ENCODE data around the gene COMMD8.

Gene COMMD8

DNA sequence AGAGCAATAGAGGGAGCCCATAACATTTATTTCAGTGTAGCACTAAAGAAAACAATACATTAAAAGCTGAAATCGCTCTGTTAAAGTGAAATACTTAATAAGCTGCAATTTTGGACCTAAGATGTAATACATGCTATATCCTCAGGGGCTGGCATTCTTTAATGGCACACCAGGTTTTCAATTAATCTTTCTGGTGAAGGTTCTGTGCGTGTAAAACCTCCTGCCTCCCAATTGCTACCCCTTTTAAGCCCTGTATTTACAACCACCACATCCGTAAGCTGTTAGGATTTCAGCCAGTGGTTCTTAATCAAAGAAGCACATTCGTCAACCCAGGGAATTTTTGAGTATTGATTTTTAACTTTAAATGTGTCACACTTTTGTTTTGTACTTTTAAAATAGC lies 7.6 kb upstream of the COMMD8 start:
- no peak for DNase-seq

DNA sequence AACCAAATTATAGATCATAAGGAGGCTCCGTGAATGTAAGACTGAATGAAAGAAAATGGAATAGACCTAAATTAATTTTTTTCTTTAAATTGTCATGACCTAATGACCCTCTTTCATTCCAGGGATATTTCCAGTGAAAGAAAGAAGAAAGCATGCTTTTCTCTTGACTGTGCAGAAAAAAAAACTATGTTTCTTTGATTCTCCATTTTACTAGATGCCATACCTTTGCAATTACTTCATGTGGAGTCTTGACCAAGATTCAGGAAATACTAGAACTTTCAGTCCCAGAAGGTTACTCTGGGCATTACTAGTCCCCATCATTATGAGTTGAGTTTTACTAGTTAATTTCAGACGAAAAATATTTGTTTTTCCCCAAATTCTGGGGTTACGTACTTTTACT lies 6.4 kb upstream of the COMMD8 start:
- no peak for DNase-seq

DNA sequence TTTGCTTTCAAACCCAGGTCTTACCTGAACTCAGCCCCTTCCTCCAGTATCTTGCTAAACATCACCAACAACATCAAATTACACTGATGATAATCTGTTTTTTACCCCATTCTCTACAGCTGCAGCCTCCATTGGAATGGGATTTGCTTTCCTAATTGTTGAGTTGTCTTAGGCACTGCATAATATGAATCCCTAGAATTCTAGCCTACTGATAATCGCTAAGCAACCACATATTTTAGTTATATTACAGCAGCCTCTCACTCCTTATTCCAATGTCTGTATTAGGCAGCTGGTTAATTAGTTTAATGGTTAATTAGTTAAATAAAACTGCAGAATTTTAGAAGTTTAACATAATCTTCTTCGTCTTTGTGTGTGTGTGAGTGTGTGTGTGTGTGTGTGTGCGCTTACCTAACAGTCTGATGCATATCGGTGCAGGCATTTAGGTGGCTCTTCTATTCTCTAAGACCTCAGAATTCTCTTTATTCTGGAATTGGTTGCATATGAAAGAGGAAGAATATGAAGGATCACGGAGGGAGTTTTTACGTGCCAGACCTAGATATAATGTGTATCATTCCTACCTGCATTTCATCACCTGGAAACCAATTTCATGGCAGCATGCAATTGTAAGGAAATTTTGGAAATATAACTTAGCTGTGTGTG lies 5.3 kb upstream of the COMMD8 start:
- DNase-seq, result no peak

DNA sequence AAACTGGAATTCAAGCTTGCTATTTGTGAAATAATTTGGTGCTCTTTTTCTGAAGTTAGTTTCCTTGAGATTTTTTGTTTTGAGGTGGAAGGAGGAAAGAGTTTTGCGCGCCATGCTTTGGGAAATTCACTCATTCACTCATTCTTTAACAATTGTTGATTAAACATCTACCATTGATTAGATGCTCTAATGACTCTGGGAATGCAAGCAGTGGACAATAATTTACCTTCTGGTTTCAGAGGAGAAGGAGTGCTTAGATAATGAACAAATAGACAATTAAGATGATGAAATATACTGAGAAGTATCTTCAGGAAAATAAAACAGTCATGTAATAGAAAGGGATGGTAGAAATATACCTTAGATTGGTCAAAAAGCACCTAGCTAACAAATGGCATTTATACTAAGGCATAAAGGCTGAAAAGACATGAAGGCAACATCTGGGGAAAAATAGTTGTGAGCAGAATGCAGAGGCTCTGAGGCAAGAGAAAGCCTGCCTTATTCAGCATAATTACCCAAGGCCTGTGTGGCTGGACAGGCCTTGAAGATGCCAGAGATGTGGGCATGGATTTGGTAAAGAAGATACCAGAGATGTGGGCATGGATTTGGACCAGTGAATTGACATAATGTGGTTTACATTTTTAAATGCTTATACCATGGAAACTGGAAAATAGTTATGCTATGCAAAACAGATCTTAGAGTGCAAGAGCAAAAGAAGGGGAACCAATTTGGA lies 2.7 kb upstream of the COMMD8 start:
- DNase-seq, result no peak

DNA sequence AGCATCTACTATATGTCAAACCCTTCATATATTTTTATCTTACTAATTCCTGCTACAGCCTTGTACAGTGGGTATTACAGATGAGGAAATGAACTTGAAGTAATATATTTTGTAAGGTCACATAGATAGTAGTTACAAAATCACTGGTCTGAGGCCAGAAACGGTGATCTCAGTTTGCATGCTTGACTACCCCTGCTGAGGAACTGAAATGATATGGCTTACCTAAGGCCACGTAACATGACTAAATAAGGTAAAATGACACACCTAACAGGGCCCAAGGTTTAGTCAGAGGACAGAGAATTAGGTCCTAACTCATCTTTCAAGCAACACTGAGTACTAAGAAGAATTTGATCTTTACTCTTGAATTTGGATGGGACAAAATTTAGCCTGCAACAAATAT lies 1.5 kb upstream of the COMMD8 start:
- no peak for DNase-seq

DNA sequence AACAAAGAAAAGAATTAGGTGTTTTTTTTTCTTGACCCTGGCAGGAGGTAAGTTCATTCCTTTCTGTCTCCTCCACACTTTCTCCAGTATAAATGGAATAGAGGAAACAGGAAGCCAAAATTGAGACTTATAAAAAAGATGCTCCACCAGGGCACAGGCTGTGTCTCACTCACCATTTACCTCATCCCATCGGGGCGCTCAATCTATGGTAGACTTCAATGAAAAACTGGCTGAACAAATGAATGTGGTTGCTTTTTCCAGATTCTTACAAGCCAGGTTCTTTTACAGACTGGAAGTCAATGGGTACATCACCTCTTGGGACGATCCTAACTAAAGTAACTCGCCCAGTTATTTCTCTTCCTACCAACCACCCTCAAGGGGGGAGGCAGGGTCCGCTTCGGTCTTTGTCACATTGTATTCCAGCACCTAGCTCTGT lies 685 bp downstream of the COMMD8 start:
- peak in 1 of 6 experiments; percentile 45 for DNase-seq

DNA sequence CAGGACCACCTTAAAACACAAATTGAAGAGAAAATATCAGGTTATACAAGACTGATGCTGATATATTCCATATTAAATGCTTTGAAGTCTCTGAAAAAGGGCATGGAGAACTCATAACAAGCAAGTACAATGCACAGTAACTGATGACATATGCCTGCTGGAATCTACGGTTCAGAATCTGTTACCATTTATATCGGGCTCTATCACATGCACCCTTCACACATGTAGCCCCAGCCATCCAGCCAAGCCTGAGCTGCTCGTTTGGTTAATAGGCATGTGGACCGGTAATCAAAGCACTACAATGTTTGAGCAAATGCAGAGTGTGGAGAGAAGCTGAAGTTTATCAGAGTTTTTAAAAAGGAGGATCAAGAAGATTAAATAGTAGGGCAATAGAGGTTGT lies 11.8 kb downstream of the COMMD8 start:
- DNase-seq, result no peak

DNA sequence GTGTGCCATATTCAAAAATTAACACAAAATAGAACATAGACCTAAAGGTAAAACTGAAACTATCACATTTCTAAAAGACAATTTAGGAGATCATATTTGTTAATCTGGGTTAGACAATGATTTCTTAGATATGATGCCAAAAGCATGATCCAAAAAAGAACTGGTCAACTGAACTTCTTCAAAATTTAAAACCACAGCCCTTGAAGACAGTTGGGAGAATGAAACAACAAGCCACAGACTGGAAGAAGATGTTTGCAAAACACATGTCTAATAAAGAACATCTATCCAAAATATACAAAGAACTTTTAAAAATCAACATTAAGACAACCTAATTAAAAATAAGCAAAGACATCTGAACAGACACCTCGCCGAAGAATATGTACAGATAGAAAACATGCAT lies 19.5 kb downstream of the COMMD8 start:
- DNase-seq, result no peak

DNA sequence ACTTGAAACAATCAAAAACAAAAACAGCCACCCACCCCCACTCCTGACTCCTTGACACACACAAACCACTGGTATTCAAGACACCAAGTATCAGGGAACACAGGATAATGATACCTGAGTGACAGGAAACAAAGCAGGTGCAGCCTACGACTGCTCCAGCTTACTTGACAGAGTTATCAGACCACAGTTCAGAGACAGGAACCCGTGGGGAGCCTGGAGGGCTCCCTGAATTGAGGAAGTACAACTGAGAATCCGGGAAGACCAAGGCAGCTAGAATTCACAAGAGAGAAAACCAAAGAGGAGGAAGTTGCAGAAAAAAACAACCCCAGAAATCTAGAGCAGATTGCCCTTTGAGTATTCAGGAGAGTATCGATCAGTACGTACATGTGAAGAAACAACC lies 20.5 kb downstream of the COMMD8 start:
- DNase-seq, result no peak

DNA sequence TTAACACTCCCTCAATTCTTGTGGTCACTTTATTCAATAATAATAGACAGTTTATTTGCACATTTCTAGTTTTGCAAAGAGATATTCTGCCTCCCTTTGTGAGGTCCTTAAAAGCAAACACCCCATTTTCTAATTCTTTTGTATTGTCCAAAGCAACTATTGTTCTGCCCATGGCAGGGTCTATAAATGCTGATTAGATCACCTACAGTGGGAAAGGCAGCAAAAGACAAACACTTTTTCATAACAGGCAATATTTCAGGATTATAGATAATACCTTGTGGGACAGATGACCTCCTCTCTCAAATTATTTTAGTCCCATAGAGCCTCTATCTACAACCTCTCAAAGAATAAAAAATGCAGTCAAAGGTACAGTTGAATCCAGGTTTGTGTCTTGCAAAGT lies 28.6 kb downstream of the COMMD8 start:
- DNase-seq, result no peak

DNA sequence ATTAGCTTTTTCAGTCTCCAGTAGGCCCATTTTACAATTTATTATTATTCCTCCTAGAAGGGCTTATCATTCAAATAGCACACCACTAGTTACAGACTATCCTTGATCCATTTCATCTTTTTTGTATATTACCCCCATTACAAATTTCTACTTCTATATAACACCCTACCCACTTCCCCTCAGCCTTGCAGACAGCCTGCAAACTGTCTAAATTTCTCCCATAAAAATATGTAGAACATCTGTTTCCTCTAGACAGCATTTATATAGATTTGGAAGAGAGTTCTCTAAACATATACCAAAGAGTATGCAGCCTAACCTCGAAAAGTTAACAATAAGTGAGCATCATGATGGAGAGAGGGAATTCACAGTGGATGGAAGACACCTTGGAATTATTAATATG lies 30.8 kb downstream of the COMMD8 start:
- DNase-seq, result no peak

DNA sequence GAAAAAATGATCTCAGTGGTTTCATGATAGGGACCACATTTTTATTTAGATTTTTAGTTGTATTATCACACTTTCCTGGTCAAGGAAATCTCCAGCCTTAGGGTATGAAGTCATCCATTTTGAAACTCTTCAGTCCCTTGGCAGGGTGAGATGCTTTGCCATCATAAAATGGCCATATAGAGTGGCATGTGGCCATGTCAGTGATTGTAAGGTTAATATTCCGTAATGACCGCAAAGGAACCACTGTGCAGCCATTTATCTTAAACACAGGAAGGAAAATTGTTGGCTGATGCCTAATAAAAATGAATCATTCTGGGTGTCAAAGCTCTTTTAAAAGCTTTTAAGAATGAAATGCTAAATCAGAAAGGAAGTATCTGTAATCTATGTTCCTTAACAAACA lies 35.6 kb downstream of the COMMD8 start:
- no peak for DNase-seq

DNA sequence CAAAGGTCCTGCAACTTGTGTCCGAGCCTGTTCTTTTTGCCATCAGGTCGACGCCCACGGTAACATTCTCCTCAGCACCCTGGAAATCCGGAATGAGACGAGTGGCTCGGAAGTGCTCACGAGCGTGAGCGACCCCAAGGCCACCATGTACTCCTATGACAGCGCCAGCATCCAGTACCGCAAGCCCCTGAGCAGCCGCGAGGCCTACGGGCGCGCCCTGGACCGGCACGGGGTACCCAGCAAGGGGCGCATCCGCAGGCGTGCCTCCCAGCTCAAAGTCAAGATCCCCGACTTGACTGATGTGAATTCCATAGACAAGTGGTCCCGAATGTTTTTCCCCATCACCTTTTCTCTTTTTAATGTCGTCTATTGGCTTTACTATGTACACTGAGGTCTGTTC lies 37.9 kb downstream of the COMMD8 start:
- DNase-seq, result no peak

DNA sequence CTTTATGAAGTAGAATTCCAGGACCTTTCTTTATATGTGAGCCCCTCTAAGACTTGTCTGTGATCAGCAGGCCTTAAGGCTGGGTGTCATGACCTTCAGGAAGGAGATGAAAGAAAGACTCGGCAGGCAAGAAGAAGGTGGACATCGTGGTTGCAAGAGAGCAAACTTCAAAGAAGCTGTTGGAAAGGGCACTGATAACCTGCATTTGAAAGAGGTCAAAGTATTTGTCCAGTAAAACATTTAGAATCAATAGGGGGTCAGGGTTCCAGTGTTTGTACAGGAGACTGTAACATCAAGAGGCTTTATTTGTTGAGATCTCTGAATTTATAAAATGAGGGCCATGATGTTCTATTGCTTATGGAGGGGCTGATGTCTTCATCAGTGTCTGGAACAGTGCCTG lies 44.2 kb downstream of the COMMD8 start:
- no peak for DNase-seq

DNA sequence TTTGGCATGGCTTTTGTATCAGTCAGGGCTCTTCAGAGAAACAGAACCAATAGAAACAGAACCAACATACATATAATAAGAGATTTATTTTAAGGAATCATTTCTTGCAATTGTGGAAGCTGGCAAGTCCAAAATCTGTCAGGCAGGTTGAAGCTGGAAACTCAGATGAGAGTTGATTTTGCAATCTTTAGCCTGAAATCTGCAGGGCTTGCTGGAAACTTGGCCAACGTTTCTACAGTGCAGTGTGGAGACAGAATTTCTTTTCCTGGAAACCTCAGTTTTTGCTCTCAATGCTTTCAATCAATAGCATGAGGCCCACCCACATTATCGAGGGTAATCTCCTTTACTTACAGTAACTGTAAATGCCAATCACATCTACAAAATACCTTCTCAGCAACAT lies 45.4 kb downstream of the COMMD8 start:
- DNase-seq, result no peak

DNA sequence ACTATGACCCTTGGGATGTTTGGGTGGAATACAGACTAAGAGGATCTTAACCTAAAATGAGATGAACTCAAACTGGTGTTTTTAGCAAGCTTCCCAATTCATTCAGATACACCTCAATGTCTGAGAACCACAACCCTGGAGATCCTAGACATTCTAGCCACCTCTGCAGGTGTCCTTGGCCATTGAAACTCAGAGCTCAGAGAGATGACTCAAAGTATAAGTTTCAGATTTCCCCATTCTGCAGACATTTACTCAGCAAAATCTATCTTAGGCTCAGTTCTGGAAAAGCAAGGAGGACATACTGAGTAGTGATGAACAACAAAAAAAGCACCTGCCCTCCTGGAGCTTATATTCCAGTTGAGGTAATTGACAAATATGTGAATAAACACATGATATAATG lies 47.8 kb downstream of the COMMD8 start:
- no peak for DNase-seq

DNA sequence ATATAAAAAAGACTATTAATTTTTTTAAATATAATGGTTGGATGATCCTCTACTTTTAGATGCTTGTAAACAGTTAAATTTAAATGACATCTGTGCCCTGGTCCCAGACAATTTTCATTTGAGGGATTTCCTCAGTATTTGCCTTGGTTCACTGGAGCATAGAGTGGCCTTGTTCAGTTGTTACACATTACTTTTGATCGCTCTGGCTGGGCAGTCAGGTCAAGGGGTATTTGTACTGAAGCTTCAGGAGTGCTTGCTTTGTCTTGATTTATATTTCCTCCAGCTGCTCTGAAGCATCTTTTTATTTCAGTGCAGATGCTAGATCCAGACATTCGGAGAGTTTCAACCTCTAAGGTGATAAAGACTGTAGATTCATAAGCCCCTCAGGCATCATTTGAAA lies 50.0 kb downstream of the COMMD8 start:
- DNase-seq, result no peak

DNA sequence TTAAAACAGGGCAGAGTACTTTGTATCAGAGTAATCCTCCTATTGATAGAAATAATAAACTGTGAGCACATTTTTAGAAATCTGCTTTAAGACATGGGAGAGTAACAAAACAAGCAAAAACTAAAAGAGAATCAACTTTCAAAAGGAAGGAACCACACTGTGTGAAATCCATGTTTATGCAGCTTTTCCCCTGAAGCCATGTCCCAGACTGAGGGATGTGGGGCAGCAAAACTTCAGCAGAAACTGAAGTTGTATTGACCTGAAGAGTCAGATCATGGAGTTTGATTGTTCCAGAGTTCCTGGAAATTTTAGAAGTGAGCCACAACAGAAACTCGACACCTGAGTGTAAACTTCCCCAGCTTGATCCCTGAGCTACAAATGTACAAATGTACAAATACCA lies 53.2 kb downstream of the COMMD8 start:
- DNase-seq, result no peak

DNA sequence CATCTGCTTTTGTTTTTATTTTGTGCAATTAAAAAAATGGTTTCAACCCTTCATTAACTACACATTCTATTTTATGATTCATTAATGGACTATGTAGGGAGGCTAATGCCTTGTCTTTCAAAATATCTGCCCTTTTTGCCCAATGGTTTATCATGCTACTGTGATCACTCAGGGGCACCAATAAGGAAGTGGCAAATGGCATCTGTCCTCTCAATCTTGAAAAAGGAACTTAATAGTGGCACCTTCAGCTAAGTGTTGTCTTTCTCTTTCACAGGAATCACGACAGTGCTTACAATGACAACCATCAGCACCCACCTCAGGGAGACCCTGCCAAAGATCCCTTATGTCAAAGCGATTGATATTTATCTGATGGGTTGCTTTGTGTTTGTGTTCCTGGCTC lies 57.1 kb downstream of the COMMD8 start:
- no peak for DNase-seq
